Measurements from ENCODE around the gene ALPI. TPM values are rescaled to one million over a fixed set of nuclear protein-coding genes. Genes with fewer than 3 reads are reported as not detected.

ALPI gene
- total and polyA plus RNA-seq, 2 donors (not counting 3 experiments of a cell fraction or from before 2014, with no cell fraction given): not detected

- no peak for DNase-seq (ENCODE audit: low read depth, low spot score)
- no peak overlapping the region for H3K4me3 ChIP-seq (replicated peaks in 1 of 3; ENCODE audit: insufficient read depth in 1 of 3, low read depth in 1 of 3, low read length in 3 of 3)
- FAIRE-seq: no peak
- CTCF ChIA-PET: interaction anchor here (1.2 kb wide), 1 partner anchor 65 kb away, joined by 4 read pairs; no protein-coding TSS in a partner anchor
- POLR2A ChIA-PET: no interaction called here
- no peak overlapping the region for H3K27ac ChIP-seq (ENCODE audit: insufficient read depth, low read depth, low read length)
- no TSS peak for BruUV-seq (replicated peaks)
- intact Hi-C loops (cut with micrococcal nuclease): no loop called here
- H3K9me1 ChIP-seq (replicated peaks; ENCODE audit: control insufficient read depth, extremely low read depth, insufficient read depth, low read length): no peaks in the 10 kb centered on the region
- no peaks in the 10 kb centered on the region for H3K9me3 ChIP-seq (replicated peaks; ENCODE audit: control insufficient read depth, insufficient read depth, low read length)
- TF ChIP-seq CTCF (IDR thresholded peaks at IDR 0.05; ENCODE audit: extremely low read depth in 1 of 2, insufficient read depth in 1 of 2, low read depth in 1 of 2, low read length in 2 of 2) (no peak), POLR2A (IDR thresholded peaks at IDR 0.05; ENCODE audit: low read depth, low read length) (no peak), GATA2 (IDR thresholded peaks at IDR 0.05; ENCODE audit: insufficient read depth, insufficient read length, low read depth, low read length) (no peak), EZH2 (IDR thresholded peaks at IDR 0.05; ENCODE audit: borderline replicate concordance, low read depth, low read length, severe bottlenecking) (no peak), POLR2AphosphoS5 (IDR thresholded peaks at IDR 0.05; ENCODE audit: insufficient read depth, low read depth, low read length) (no peak), MYC (IDR thresholded peaks at IDR 0.05; ENCODE audit: low read depth, low read length) (no peak)
- no peaks in the 10 kb centered on the region for H3K79me2 ChIP-seq (ENCODE audit: control insufficient read depth, insufficient read depth, low read length)
- no peaks in the 10 kb centered on the region for H4K20me1 ChIP-seq (replicated peaks; ENCODE audit: control insufficient read depth, extremely low read depth, insufficient read depth, low read length)
- H2AFZ ChIP-seq (ENCODE audit: low read depth, low read length): no peak overlapping the region
- dilution Hi-C loops (cut with MboI; ENCODE audit: extremely low pct_ligation_motif_present, low sequenced_read_pairs): no loop called here
- no peaks in the 10 kb centered on the region for H3K36me3 ChIP-seq (ENCODE audit: control insufficient read depth in 2 of 2, extremely low read depth in 1 of 2, insufficient read depth in 2 of 2, low read length in 2 of 2)
- no peak overlapping the region for H3K4me2 ChIP-seq (ENCODE audit: insufficient read depth, low read length)
- H3K9ac ChIP-seq (replicated peaks; ENCODE audit: extremely low read depth, insufficient read depth, low read length): no peak overlapping the region
- no peaks in the 10 kb centered on the region for H3K4me1 ChIP-seq (ENCODE audit: control insufficient read depth, extremely low read depth, insufficient read depth, low read length)
- H3K27me3 ChIP-seq (ENCODE audit: control insufficient read depth in 2 of 2, insufficient read depth in 2 of 2, low read length in 2 of 2): peaks cover 23 to 35% of the 10 kb centered on the region in 2 experiments
Observed at GRCh38 chr2:232490221-232491138, 34.5 kb downstream of the ALPI start.

Data from endothelial cell of umbilical vein (primary cell).